ENCODE results near the gene CCDC127. TPM values are rescaled to one million over a fixed set of nuclear protein-coding genes. Genes with fewer than 3 reads are reported as not detected.

CCDC127 gene
- total and polyA plus RNA-seq, 3 experiments from 2014 or later = 5.3 to 8.3 (median 7.2) TPM

DNA sequence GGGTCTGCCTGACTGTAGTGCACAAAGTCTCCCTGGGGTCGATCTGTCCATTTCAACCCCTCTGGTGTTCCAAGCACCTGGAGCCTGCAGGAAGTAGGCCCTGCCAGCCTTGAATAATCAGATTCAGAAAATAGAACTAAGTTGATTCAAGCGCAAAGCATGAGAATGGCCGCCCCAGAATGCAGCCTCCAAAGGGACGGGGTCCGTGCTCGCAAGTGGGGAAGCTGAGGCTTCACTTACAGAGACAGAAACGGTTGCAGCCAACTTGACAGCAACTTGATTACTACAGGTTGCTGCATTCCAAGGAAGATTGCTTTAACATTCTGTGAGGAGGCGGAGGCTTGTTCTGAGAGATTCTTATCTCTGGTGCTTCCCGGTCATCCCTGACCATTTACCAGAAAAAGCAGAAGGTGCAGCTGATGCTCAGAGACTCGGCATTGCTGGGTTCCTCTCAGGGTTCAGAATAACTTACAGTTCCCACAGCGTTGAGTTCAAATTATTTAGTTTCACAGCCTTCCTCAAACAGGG is 41.6 kb downstream of the CCDC127 start:
- Mint-ChIP-seq H3K27ac (no peak overlapping the region), H3K9me3 (no peaks in the 10 kb centered on the region), H3K36me3 (no peaks in the 10 kb centered on the region), H3K4me3 (no peak overlapping the region), H3K27me3 (peaks cover 2 to 23% of the 10 kb centered on the region in 2 donors), H3K4me1 (no peaks in the 10 kb centered on the region)
- H3K9me3 ChIP-seq (ENCODE audit: low read length) = no peaks in the 10 kb centered on the region
- no peaks in the 10 kb centered on the region for H3K36me3 ChIP-seq (ENCODE audit: insufficient read depth, low read length)
- no peak for DNase-seq
- H3K27ac ChIP-seq (ENCODE audit: low read depth, low read length) = no peak overlapping the region
- H3K27me3 ChIP-seq (ENCODE audit: insufficient read depth, low read length, poor library complexity, severe bottlenecking) = peaks cover 4% of the 10 kb centered on the region
- H3K4me3 ChIP-seq (ENCODE audit: low read length) = no peak overlapping the region
- H3K4me1 ChIP-seq (ENCODE audit: insufficient read depth, low read length) = no peaks in the 10 kb centered on the region
- POLR2A ChIA-PET = no interaction called here
- CTCF ChIA-PET = no interaction called here

GRCh38 chr5:174876-175465 is 43.0 kb downstream of the CCDC127 start:
- Histone ChIP-seq H3K4me1 (ENCODE audit: insufficient read depth, low read length) (no peaks in the 10 kb centered on the region), H3K9me3 (ENCODE audit: low read length) (no peaks in the 10 kb centered on the region), H3K27ac (ENCODE audit: low read depth, low read length) (no peak overlapping the region), H3K27me3 (ENCODE audit: insufficient read depth, low read length, poor library complexity, severe bottlenecking) (peaks cover under 1% of the 10 kb centered on the region), H3K4me3 (ENCODE audit: low read length) (no peak overlapping the region), H3K36me3 (ENCODE audit: insufficient read depth, low read length) (no peaks in the 10 kb centered on the region)
- Mint-ChIP-seq H3K27me3 (peaks cover 2 to 20% of the 10 kb centered on the region in 2 donors), H3K27ac (no peak overlapping the region), H3K36me3 (no peaks in the 10 kb centered on the region), H3K9me3 (no peaks in the 10 kb centered on the region), H3K4me3 (no peak overlapping the region), H3K4me1 (no peaks in the 10 kb centered on the region)
- CTCF ChIA-PET = no interaction called here
- POLR2A ChIA-PET = no interaction called here
- no peak for DNase-seq

DNA sequence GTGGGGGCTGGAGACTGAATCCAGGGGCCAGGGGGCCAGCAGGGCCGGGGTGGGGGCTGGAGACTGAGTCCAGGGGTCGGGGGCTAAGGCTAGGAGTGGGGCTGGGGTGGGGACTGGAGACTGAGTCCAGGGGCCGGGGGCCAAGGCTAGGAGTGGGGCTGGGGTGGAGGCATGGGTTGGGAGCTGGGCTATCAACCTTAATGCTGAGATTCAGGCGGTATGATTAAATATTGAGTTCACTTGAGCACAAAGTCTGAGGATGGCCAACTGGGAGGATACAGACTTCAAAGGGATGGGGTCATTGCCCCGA is 43.7 kb downstream of the CCDC127 start:
- Histone ChIP-seq H3K4me3 (ENCODE audit: low read length) (no peak overlapping the region), H3K27me3 (ENCODE audit: insufficient read depth, low read length, poor library complexity, severe bottlenecking) (no peaks in the 10 kb centered on the region), H3K36me3 (ENCODE audit: insufficient read depth, low read length) (no peaks in the 10 kb centered on the region), H3K4me1 (ENCODE audit: insufficient read depth, low read length) (no peaks in the 10 kb centered on the region), H3K9me3 (ENCODE audit: low read length) (no peaks in the 10 kb centered on the region), H3K27ac (ENCODE audit: low read depth, low read length) (no peak overlapping the region)
- Mint-ChIP-seq H3K4me1 (no peaks in the 10 kb centered on the region), H3K27me3 (peaks cover 2 to 16% of the 10 kb centered on the region in 2 donors), H3K9me3 (no peaks in the 10 kb centered on the region), H3K4me3 (no peak overlapping the region), H3K36me3 (no peaks in the 10 kb centered on the region), H3K27ac (no peak overlapping the region)
- POLR2A ChIA-PET = no interaction called here
- DNase-seq = no peak
- CTCF ChIA-PET = no interaction called here

GRCh38 chr5:173392-174290 is 44.3 kb downstream of the CCDC127 start:
- no peak overlapping the region for H3K4me3 ChIP-seq (ENCODE audit: low read length)
- Mint-ChIP-seq H3K27me3 (peaks cover 2 to 16% of the 10 kb centered on the region in 2 donors), H3K4me3 (no peak overlapping the region), H3K9me3 (no peaks in the 10 kb centered on the region), H3K27ac (no peak overlapping the region), H3K4me1 (no peaks in the 10 kb centered on the region), H3K36me3 (no peaks in the 10 kb centered on the region)
- no peak for DNase-seq
- no peak overlapping the region for H3K27ac ChIP-seq (ENCODE audit: low read depth, low read length)
- H3K4me1 ChIP-seq (ENCODE audit: insufficient read depth, low read length) = no peaks in the 10 kb centered on the region
- H3K36me3 ChIP-seq (ENCODE audit: insufficient read depth, low read length) = no peaks in the 10 kb centered on the region
- ChIA-PET POLR2A (no interaction called here), CTCF (no interaction called here)
- H3K27me3 ChIP-seq (ENCODE audit: insufficient read depth, low read length, poor library complexity, severe bottlenecking) = no peaks in the 10 kb centered on the region
- no peaks in the 10 kb centered on the region for H3K9me3 ChIP-seq (ENCODE audit: low read length)

DNA sequence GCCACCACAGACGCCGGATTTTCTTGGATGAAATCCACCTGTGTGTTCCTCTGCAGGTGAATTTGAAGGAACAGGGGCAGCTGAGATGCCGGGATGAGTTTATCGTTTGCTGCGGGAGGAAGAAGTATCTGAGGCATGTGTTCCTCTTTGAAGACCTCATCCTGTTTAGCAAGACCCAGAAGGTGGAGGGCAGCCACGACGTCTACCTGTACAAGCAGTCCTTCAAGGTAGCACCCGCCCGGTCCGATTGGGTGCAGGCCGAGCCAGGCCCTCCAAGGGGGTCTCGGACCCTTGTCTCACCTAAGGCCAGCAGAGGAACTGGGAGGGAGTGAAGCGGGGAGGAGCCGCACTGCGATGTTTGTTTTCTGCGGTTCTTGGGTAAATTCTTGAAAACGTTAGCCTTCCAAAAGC is 45.1 kb downstream of the CCDC127 start:
- Histone ChIP-seq H3K9me3 (ENCODE audit: low read length) (no peaks in the 10 kb centered on the region), H3K27me3 (ENCODE audit: insufficient read depth, low read length, poor library complexity, severe bottlenecking) (no peaks in the 10 kb centered on the region), H3K36me3 (ENCODE audit: insufficient read depth, low read length) (no peaks in the 10 kb centered on the region), H3K4me1 (ENCODE audit: insufficient read depth, low read length) (no peaks in the 10 kb centered on the region), H3K4me3 (ENCODE audit: low read length) (no peak overlapping the region), H3K27ac (ENCODE audit: low read depth, low read length) (no peak overlapping the region)
- Mint-ChIP-seq H3K9me3 (no peaks in the 10 kb centered on the region), H3K4me3 (no peak overlapping the region), H3K27ac (peak overlapping the region in 1 of 8 donors; percentile 70), H3K4me1 (no peaks in the 10 kb centered on the region), H3K36me3 (no peaks in the 10 kb centered on the region), H3K27me3 (peaks cover 0 to 16% of the 10 kb centered on the region in 2 donors)
- no peak for DNase-seq
- POLR2A ChIA-PET = no interaction called here
- CTCF ChIA-PET = no interaction called here

DNA sequence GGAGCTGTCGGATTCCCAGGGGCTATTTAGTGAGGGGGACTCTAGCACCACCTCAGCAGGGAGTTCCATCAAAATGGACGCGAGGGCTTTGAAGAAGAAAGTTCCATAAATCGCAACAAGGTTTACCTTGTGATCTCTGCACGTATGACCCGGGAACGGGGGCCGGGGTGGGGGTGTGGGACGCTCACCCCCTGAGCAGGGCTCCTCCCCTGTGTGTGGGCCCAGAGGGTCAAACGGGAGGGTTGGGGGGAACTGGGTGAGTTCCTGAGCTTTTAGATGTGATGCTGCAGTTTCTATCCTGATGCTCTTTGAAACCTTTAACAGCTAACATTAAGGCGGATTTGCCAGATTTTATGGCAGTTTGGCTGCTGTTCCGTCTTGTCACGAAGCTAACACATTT is 45.5 kb downstream of the CCDC127 start:
- no peaks in the 10 kb centered on the region for H3K36me3 ChIP-seq (ENCODE audit: insufficient read depth, low read length)
- no peaks in the 10 kb centered on the region for H3K27me3 ChIP-seq (ENCODE audit: insufficient read depth, low read length, poor library complexity, severe bottlenecking)
- Mint-ChIP-seq H3K4me1 (no peaks in the 10 kb centered on the region), H3K36me3 (no peaks in the 10 kb centered on the region), H3K27ac (no peak overlapping the region), H3K27me3 (peaks cover 0 to 16% of the 10 kb centered on the region in 2 donors), H3K4me3 (no peak overlapping the region), H3K9me3 (no peaks in the 10 kb centered on the region)
- no peaks in the 10 kb centered on the region for H3K9me3 ChIP-seq (ENCODE audit: low read length)
- no peak for DNase-seq
- no peak overlapping the region for H3K27ac ChIP-seq (ENCODE audit: low read depth, low read length)
- no peak overlapping the region for H3K4me3 ChIP-seq (ENCODE audit: low read length)
- no peaks in the 10 kb centered on the region for H3K4me1 ChIP-seq (ENCODE audit: insufficient read depth, low read length)
- ChIA-PET CTCF (no interaction called here), POLR2A (no interaction called here)

DNA sequence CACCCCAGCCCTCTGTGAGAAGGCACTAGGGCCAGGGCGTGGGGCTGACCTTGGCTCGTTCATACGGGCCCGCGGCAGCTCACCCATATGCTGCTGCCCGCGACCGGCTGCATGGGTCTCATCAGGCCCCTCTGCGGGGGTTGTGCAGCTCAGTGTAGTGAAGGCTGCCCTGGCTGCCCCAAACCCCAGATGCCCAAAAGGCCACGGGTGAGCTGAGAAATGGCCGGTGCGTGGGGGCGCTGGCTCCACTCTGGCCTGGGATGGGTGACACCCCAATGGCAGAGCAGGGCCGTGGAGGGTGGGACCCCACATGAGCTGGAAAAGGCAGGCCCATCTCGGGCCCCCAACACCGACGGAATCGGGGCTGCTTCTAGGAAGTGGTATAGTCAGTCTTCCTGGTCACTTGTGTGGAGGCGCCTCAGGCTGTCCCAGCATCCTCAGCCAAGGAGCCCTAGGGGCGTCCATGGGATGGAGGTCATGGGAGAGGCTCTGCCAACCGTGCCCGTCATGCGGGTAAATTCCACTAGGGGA is 46.1 kb downstream of the CCDC127 start:
- Mint-ChIP-seq H3K27ac (no peak overlapping the region), H3K4me3 (no peak overlapping the region), H3K36me3 (no peaks in the 10 kb centered on the region), H3K9me3 (no peaks in the 10 kb centered on the region), H3K4me1 (no peaks in the 10 kb centered on the region), H3K27me3 (peaks cover 0 to 16% of the 10 kb centered on the region in 2 donors)
- H3K27me3 ChIP-seq (ENCODE audit: insufficient read depth, low read length, poor library complexity, severe bottlenecking) = no peaks in the 10 kb centered on the region
- H3K27ac ChIP-seq (ENCODE audit: low read depth, low read length) = no peak overlapping the region
- H3K9me3 ChIP-seq (ENCODE audit: low read length) = no peaks in the 10 kb centered on the region
- ChIA-PET CTCF (interaction anchor here (0.9 kb wide), 1 partner anchor 17 kb away, joined by 3 read pairs; no protein-coding TSS in a partner anchor), POLR2A (no interaction called here)
- H3K4me1 ChIP-seq (ENCODE audit: insufficient read depth, low read length) = no peaks in the 10 kb centered on the region
- DNase-seq = no peak
- H3K4me3 ChIP-seq (ENCODE audit: low read length) = no peak overlapping the region
- H3K36me3 ChIP-seq (ENCODE audit: insufficient read depth, low read length) = no peaks in the 10 kb centered on the region

- Histone ChIP-seq H3K4me1 (ENCODE audit: insufficient read depth, low read length) (no peaks in the 10 kb centered on the region), H3K4me3 (ENCODE audit: low read length) (no peak overlapping the region), H3K36me3 (ENCODE audit: insufficient read depth, low read length) (no peaks in the 10 kb centered on the region), H3K9me3 (ENCODE audit: low read length) (no peaks in the 10 kb centered on the region), H3K27me3 (ENCODE audit: insufficient read depth, low read length, poor library complexity, severe bottlenecking) (no peaks in the 10 kb centered on the region), H3K27ac (ENCODE audit: low read depth, low read length) (no peak overlapping the region)
- H3K27ac Mint-ChIP-seq = no peak overlapping the region
- DNase-seq = no peak
- ChIA-PET POLR2A (no interaction called here), CTCF (interaction anchor here (0.9 kb wide), 1 partner anchor 17 kb away, joined by 3 read pairs; no protein-coding TSS in a partner anchor)
- H3K27me3 Mint-ChIP-seq = peaks cover 0 to 16% of the 10 kb centered on the region in 2 donors
- H3K4me1 Mint-ChIP-seq = no peaks in the 10 kb centered on the region
- no peaks in the 10 kb centered on the region for H3K36me3 Mint-ChIP-seq
- no peaks in the 10 kb centered on the region for H3K9me3 Mint-ChIP-seq
- H3K4me3 Mint-ChIP-seq = no peak overlapping the region
Measured at GRCh38 chr5:170971-171800, 46.8 kb downstream of the CCDC127 start.

All from CD8-positive, alpha-beta memory T cell (primary cell).